B cell (primary cell): ENCODE results near the gene CECR2. TPM values are rescaled to one million over a fixed set of nuclear protein-coding genes. Genes with fewer than 3 reads are reported as not detected.

Experiments
- ATAC-seq: fragments of 200-7000 bp; cut with Tn5 transposase; one replicate; pipeline ENCODE4 v1.10.0; 2021; ENCODE audit warnings: low read depth, mild to moderate bottlenecking, moderate number of reproducible peaks, moderate library complexity
- CTCF ChIA-PET: fragments of 350-600 bp; sonication (Branson Sonifier 250); formaldehyde crosslinking; loops from one replicate; lab custom pipeline; 2021; ENCODE audit warnings: antibody characterized with exemption, inconsistent platforms; lab: Charles Lee
- POLR2A ChIA-PET: fragments of 350-600 bp; sonication (Branson Sonifier 250); formaldehyde crosslinking; loops from one replicate; lab custom pipeline; 2021; ENCODE audit warnings: antibody characterized with exemption; lab: Charles Lee
- DNase-seq: peaks from one replicate; pipeline ENCODE4 v3.0.0; 2013
- H2AFZ ChIP-seq: 2 replicates; pipeline ENCODE4 v1.6.1; 2012; ENCODE audit warnings: mild to moderate bottlenecking, low read depth, low read length; ENCODE audit not compliant: insufficient read depth, poor library complexity, severe bottlenecking
- H3K27ac ChIP-seq, 2 donors: 1 replicate in 1 of 2; 2 replicates in 1 of 2; pipeline ENCODE4 v1.5.1; 2012 to 2013; ENCODE audit warnings: low read length in 2 of 2, mild to moderate bottlenecking in 2 of 2, moderate library complexity in 1 of 2
- H3K27me3 ChIP-seq, 4 experiments: fragments of 200-600 bp in 1 of 4; sonication (generic) in 1 of 4; replicated peaks in 1 of 4; 1 replicate in 2 of 4; 2 replicates in 2 of 4; pipeline versions ENCODE4 v1.6.1 to v1.7.0; 2013 to 2016; ENCODE audit warnings: low read length in 3 of 4, mild to moderate bottlenecking in 2 of 4, mixed read lengths in 1 of 4, moderate library complexity in 1 of 4; ENCODE audit not compliant: insufficient read depth in 4 of 4, control insufficient read depth in 3 of 4; ENCODE audit errors: control extremely low read depth in 1 of 4
- H3K36me3 ChIP-seq, 2 experiments: replicated peaks in 1 of 2; 1 replicate in 1 of 2; 2 replicates in 1 of 2; pipeline versions ENCODE4 v1.6.1 to v1.7.1; 2013; ENCODE audit warnings: low read length in 1 of 2; ENCODE audit not compliant: insufficient read depth in 2 of 2, control insufficient read depth in 1 of 2; ENCODE audit errors: control extremely low read depth in 1 of 2, extremely low read depth in 1 of 2
- H3K4me1 ChIP-seq, 2 donors: fragments of 200-600 bp in 1 of 2; sonication (generic) in 1 of 2; 1 replicate in 1 of 2; 2 replicates in 1 of 2; pipeline versions ENCODE4 v1.5.1 to v1.6.1; 2013 to 2017; ENCODE audit warnings: low read length in 2 of 2; ENCODE audit not compliant: control insufficient read depth in 2 of 2, insufficient read depth in 2 of 2
- H3K4me2 ChIP-seq: replicated peaks from 2 replicates; pipeline ENCODE3; 2012; ENCODE audit warnings: mild to moderate bottlenecking, low read depth, low read length; ENCODE audit not compliant: poor library complexity, severe bottlenecking
- H3K4me3 ChIP-seq, 5 experiments: fragments of 200-600 bp in 1 of 5; sonication (generic) in 1 of 5; 1 replicate in 3 of 5; 2 replicates in 2 of 5; pipeline versions ENCODE4 v1.5.1 to v1.7.0; 2011 to 2016; ENCODE audit warnings: low read length in 4 of 5, mild to moderate bottlenecking in 4 of 5, low read depth in 2 of 5, control low read depth in 1 of 5, moderate library complexity in 1 of 5; ENCODE audit not compliant: insufficient read depth in 1 of 5; ENCODE audit errors: control extremely low read depth in 1 of 5, extremely low read depth in 1 of 5
- H3K79me2 ChIP-seq: fragments of 200-600 bp; sonication (generic); one replicate; pipeline ENCODE4 v1.6.0; 2016; ENCODE audit warnings: low read length; ENCODE audit not compliant: control insufficient read depth, insufficient read depth
- H3K9ac ChIP-seq: fragments of 200-600 bp; sonication (generic); 2 replicates; pipeline ENCODE4 v1.6.1; 2017; ENCODE audit warnings: mild to moderate bottlenecking, low read length, moderate library complexity
- H3K9me3 ChIP-seq, 3 donors: one replicate each; pipeline versions ENCODE4 v1.6.1 to v1.7.1; 2013; ENCODE audit warnings: low read length in 2 of 3; ENCODE audit not compliant: control insufficient read depth in 2 of 3, insufficient read depth in 1 of 3; ENCODE audit errors: control extremely low read depth in 1 of 3
- H4K20me1 ChIP-seq: 2 replicates; pipeline ENCODE4 v1.6.0; 2012; ENCODE audit warnings: mild to moderate bottlenecking, low read length; ENCODE audit not compliant: insufficient read depth, control insufficient read depth, poor library complexity, severe bottlenecking
- H3K27ac Mint-ChIP-seq: one replicate; pipeline ENCODE4 v1.8.0; 2021; ENCODE audit warnings: mixed read lengths
- H3K27me3 Mint-ChIP-seq: one replicate; pipeline ENCODE4 v1.8.0; 2021; ENCODE audit warnings: mixed read lengths
- H3K4me1 Mint-ChIP-seq: one replicate; pipeline ENCODE4 v1.8.0; 2021; ENCODE audit warnings: mixed read lengths
- H3K4me3 Mint-ChIP-seq: one replicate; pipeline ENCODE4 v1.8.0; 2021; ENCODE audit warnings: mixed read lengths
- H3K9me3 Mint-ChIP-seq: one replicate; pipeline ENCODE4 v1.8.0; 2022; ENCODE audit warnings: mixed read lengths; ENCODE audit not compliant: insufficient read depth
- EZH2 ChIP-seq: IDR thresholded peaks from 2 replicates; pipeline ENCODE4 v1.6.1; 2012; ENCODE audit warnings: borderline replicate concordance, low read depth, mild to moderate bottlenecking, moderate library complexity, low read length; ENCODE audit not compliant: insufficient read depth, poor library complexity, severe bottlenecking
- WGBS: methylation state at CpG from one replicate; pipeline ENCODE4 v1.1.5; 2013; ENCODE audit warnings: missing lambda C conversion rate; ENCODE audit not compliant: insufficient coverage; 5-methylcytosine and 5-hydroxymethylcytosine counted together
- intact Hi-C: fragments of 100-400 bp; cut with micrococcal nuclease; formaldehyde crosslinking; loops from one replicate; pipeline ENCODE4 v1.10.0; 2022
- polyA plus RNA-seq: library from polyadenylated mRNA; depleted of rRNA; stranded (reverse); fragments of >200 nt; gene quantifications from 2 replicates; pipeline ENCODE4 v1.2.3, GENCODE V29; 2012
- total RNA-seq, 2 donors: library from RNA; stranded (reverse); fragments of 120-200 nt in 1 of 2; gene quantifications; 1 replicate in 1 of 2; 2 replicates in 1 of 2; pipeline versions ENCODE4 v1.2.3 to v1.2.4, GENCODE V29; 2013 to 2022
- TF ChIP-seq, protein P1 (sequence below): fragments of 200-600 bp; IDR thresholded peaks from one replicate; pipeline ENCODE4 v1.8.0; 2022; ENCODE audit warnings: antibody characterized with exemption, mild to moderate bottlenecking

The CECR2 gene
- total and polyA plus RNA-seq, 2 donors (not counting 1 experiment from before 2014, with no cell fraction given), result 0.13 to 6.6 TPM

GRCh38 chr22:17370766-17371432, 1.6 kb downstream of the CECR2 start:
- Histone ChIP-seq H3K27ac (no peak overlapping the region), H3K27me3 (peaks cover 0 to 44% (median 25%) of the 10 kb centered on the region in 4 experiments), H3K9ac (peak overlapping the region; percentile 66), H3K4me2 (peak overlapping the region; percentile 96), H4K20me1 (no peaks in the 10 kb centered on the region), H3K36me3 (no peaks in the 10 kb centered on the region), H3K4me3 (peak overlapping the region; percentile 8 to 68 (median 50)), H3K79me2 (no peaks in the 10 kb centered on the region), H2AFZ (peak overlapping the region; percentile 52), H3K9me3 (peaks cover 0 to 6% (median 0%) of the 10 kb centered on the region in 3 donors), H3K4me1 (peaks cover 27 to 34% of the 10 kb centered on the region in 2 donors)
- H3K4me3 Mint-ChIP-seq, result peak overlapping the region; percentile 73
- DNase-seq, result no peak
- intact Hi-C loops, result loop anchor here (1.0 kb wide), 1 partner anchor 130 kb away; no protein-coding TSS in a partner anchor
- POLR2A ChIA-PET, result interaction anchor here (1.3 kb wide), 1 partner anchor 151 kb away, joined by 3 read pairs; the partner anchor contains the start of gene ADA2
- H3K9me3 Mint-ChIP-seq, result no peaks in the 10 kb centered on the region
- no peak for ATAC-seq
- CTCF ChIA-PET, result interaction anchor here (1.0 to 1.7 kb wide), 3 partner anchors 130 to 199 kb away, joined by 4 to 9 read pairs (median 5); no protein-coding TSS in a partner anchor
- peaks cover 56% of the 10 kb centered on the region for H3K27me3 Mint-ChIP-seq
- TF ChIP-seq, protein P1, sequence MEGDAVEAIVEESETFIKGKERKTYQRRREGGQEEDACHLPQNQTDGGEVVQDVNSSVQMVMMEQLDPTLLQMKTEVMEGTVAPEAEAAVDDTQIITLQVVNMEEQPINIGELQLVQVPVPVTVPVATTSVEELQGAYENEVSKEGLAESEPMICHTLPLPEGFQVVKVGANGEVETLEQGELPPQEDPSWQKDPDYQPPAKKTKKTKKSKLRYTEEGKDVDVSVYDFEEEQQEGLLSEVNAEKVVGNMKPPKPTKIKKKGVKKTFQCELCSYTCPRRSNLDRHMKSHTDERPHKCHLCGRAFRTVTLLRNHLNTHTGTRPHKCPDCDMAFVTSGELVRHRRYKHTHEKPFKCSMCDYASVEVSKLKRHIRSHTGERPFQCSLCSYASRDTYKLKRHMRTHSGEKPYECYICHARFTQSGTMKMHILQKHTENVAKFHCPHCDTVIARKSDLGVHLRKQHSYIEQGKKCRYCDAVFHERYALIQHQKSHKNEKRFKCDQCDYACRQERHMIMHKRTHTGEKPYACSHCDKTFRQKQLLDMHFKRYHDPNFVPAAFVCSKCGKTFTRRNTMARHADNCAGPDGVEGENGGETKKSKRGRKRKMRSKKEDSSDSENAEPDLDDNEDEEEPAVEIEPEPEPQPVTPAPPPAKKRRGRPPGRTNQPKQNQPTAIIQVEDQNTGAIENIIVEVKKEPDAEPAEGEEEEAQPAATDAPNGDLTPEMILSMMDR, result no peak
- TF ChIP-seq EZH2, result peak; percentile 61
- peak overlapping the region; percentile 46 for H3K27ac Mint-ChIP-seq
- peaks cover 31% of the 10 kb centered on the region for H3K4me1 Mint-ChIP-seq
- WGBS, result 8% methylated on average over 15 of the region's 23 CpGs

- Mint-ChIP-seq H3K27me3 (peaks cover 54% of the 10 kb centered on the region), H3K4me3 (peak overlapping the region; percentile 34), H3K4me1 (peaks cover 29% of the 10 kb centered on the region), H3K27ac (no peak overlapping the region), H3K9me3 (no peaks in the 10 kb centered on the region)
- Histone ChIP-seq H3K4me1 (peaks cover 27 to 34% of the 10 kb centered on the region in 2 donors), H3K27me3 (peaks cover 0 to 42% (median 25%) of the 10 kb centered on the region in 4 experiments), H3K9me3 (peaks cover 0 to 6% (median 0%) of the 10 kb centered on the region in 3 donors), H3K4me2 (peak overlapping the region; percentile 96), H3K27ac (no peak overlapping the region), H3K4me3 (peak overlapping the region in 1 of 5 experiments; percentile 68), H2AFZ (peak overlapping the region; percentile 52), H4K20me1 (no peaks in the 10 kb centered on the region), H3K9ac (no peak overlapping the region), H3K79me2 (no peaks in the 10 kb centered on the region), H3K36me3 (no peaks in the 10 kb centered on the region)
- ChIA-PET CTCF (interaction anchor here (1.0 to 1.7 kb wide), 3 partner anchors 130 to 200 kb away, joined by 4 to 9 read pairs (median 5); no protein-coding TSS in a partner anchor), POLR2A (interaction anchor here (1.3 kb wide), 1 partner anchor 152 kb away, joined by 3 read pairs; the partner anchor contains the start of gene ADA2)
- ATAC-seq (no peak), DNase-seq (peak; percentile 9)
- intact Hi-C loops, result no loop called here
- 25% methylated on average over 2 of the region's 5 CpGs for WGBS
- no peak for TF ChIP-seq EZH2
- TF ChIP-seq, protein P1, result no peak
Measured at GRCh38 chr22:17371448-17371847, 2.2 kb downstream of the CECR2 start.
